Natural killer cell (primary cell): ENCODE results near the gene GRID1. TPM values are rescaled to one million over a fixed set of nuclear protein-coding genes. Genes with fewer than 3 reads are reported as not detected.

Source experiments
- ATAC-seq, 3 donors: fragments of 150-1000 bp in 2 of 3; fragments of 200-7000 bp in 1 of 3; cut with Tn5 transposase; 1 replicate in 1 of 3; 2 replicates in 2 of 3; pipeline ENCODE4 v1.10.0; 2021; ENCODE audit warnings: mild to moderate bottlenecking in 2 of 3, moderate library complexity in 2 of 3
- DNase-seq, 2 donors: peaks; one replicate each; pipeline versions ENCODE4 v3.0.0 to v3.0.0-alpha.2; 2013 to 2021; ENCODE audit warnings: mixed read lengths in 1 of 2
- H3K27ac ChIP-seq: one replicate; pipeline ENCODE4 v1.5.1; 2013; ENCODE audit warnings: mild to moderate bottlenecking, low read length
- H3K27me3 ChIP-seq: one replicate; pipeline ENCODE4 v1.6.1; 2013; ENCODE audit warnings: low read length; ENCODE audit not compliant: control insufficient read depth, insufficient read depth
- H3K36me3 ChIP-seq: one replicate; pipeline ENCODE4 v1.6.1; 2013; ENCODE audit warnings: low read length; ENCODE audit not compliant: control insufficient read depth, insufficient read depth
- H3K4me1 ChIP-seq: one replicate; pipeline ENCODE4 v1.6.1; 2013; ENCODE audit warnings: low read length; ENCODE audit not compliant: control insufficient read depth, insufficient read depth
- H3K4me3 ChIP-seq: one replicate; pipeline ENCODE4 v1.5.1; 2013; ENCODE audit warnings: low read length
- H3K9me3 ChIP-seq: one replicate; pipeline ENCODE4 v1.6.1; 2013; ENCODE audit warnings: low read length; ENCODE audit not compliant: control insufficient read depth, insufficient read depth
- H3K27ac Mint-ChIP-seq, 2 donors: one replicate each; pipeline ENCODE4 v1.8.0; 2022; ENCODE audit warnings: mild to moderate bottlenecking in 2 of 2, mixed read lengths in 2 of 2, moderate library complexity in 1 of 2
- H3K27me3 Mint-ChIP-seq, 2 donors: one replicate each; pipeline ENCODE4 v1.8.0; 2022; ENCODE audit warnings: low read depth in 2 of 2, mixed read lengths in 2 of 2
- H3K36me3 Mint-ChIP-seq: one replicate; pipeline ENCODE4 v1.8.0; 2022; ENCODE audit warnings: mixed read lengths
- H3K4me1 Mint-ChIP-seq, 2 donors: one replicate each; pipeline ENCODE4 v1.8.0; 2022; ENCODE audit warnings: mixed read lengths in 2 of 2
- H3K4me3 Mint-ChIP-seq: one replicate; pipeline ENCODE4 v1.8.0; 2022; ENCODE audit warnings: mild to moderate bottlenecking, moderate library complexity, mixed read lengths
- H3K9me3 Mint-ChIP-seq, 2 donors: one replicate each; pipeline ENCODE4 v1.8.0; 2022; ENCODE audit warnings: mixed read lengths in 2 of 2
- CTCF ChIP-seq: fragments of 200-600 bp; IDR thresholded peaks from one replicate; pipeline ENCODE4 v1.8.0; 2022; ENCODE audit warnings: antibody characterized with exemption
- WGBS: methylation state at CpG from one replicate; pipeline ENCODE4 v1.1.7; 2013; ENCODE audit warnings: missing lambda C conversion rate; ENCODE audit not compliant: insufficient coverage; 5-methylcytosine and 5-hydroxymethylcytosine counted together
- intact Hi-C: fragments of 100-400 bp; cut with micrococcal nuclease; formaldehyde crosslinking; loops from one replicate; pipeline ENCODE4 v1.14.2; 2022
- total RNA-seq, 4 donors: library from RNA; stranded (reverse); fragments of 120-200 nt in 1 of 4; gene quantifications; one replicate each; pipeline versions ENCODE4 v1.2.3 to v1.2.4, GENCODE V29; 2013 to 2022

GRID1 gene
- total RNA-seq, 3 donors from 2014 or later (not counting 1 experiment from before 2014, with no cell fraction given), result not detected

DNA sequence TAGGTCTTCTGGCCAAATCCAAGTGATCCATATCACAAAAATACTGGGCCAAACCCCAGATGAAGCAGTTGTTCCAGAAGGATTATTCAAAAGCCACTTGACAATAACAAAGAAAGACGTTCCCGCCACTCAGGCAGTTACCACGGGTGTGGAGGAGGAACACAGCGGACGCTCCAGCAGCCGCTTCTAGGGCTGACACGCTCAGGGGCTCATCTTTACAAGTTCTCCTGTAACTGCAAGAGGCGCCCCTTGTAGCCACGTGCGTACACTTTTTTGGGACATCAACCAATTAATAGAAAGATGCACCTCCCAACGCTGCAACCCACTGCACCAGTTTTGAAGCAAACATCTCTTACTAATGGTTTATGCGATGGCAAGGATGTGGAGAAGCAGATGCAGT lies 159.4 kb downstream of the GRID1 start:
- Histone ChIP-seq H3K9me3 (no peaks in the 10 kb centered on the region), H3K36me3 (no peaks in the 10 kb centered on the region), H3K27me3 (no peaks in the 10 kb centered on the region), H3K4me3 (no peak overlapping the region), H3K4me1 (no peaks in the 10 kb centered on the region), H3K27ac (no peak overlapping the region)
- 91% methylated on average over 10 of the region's 12 CpGs for WGBS
- DNase-seq (no peak), ATAC-seq (no peak)
- H3K36me3 Mint-ChIP-seq, result no peaks in the 10 kb centered on the region
- no peak overlapping the region for H3K4me3 Mint-ChIP-seq
- H3K9me3 Mint-ChIP-seq, result no peaks in the 10 kb centered on the region
- peaks cover 0 to 6% of the 10 kb centered on the region in 2 donors for H3K27me3 Mint-ChIP-seq
- TF ChIP-seq CTCF, result no peak
- intact Hi-C loops, result no loop called here
- H3K27ac Mint-ChIP-seq, result no peak overlapping the region
- no peaks in the 10 kb centered on the region for H3K4me1 Mint-ChIP-seq

- Mint-ChIP-seq H3K9me3 (no peaks in the 10 kb centered on the region), H3K4me3 (no peak overlapping the region), H3K36me3 (no peaks in the 10 kb centered on the region), H3K4me1 (no peaks in the 10 kb centered on the region), H3K27me3 (peaks cover 0 to 6% of the 10 kb centered on the region in 2 donors), H3K27ac (no peak overlapping the region)
- Histone ChIP-seq H3K27me3 (no peaks in the 10 kb centered on the region), H3K36me3 (no peaks in the 10 kb centered on the region), H3K27ac (no peak overlapping the region), H3K4me1 (no peaks in the 10 kb centered on the region), H3K9me3 (no peaks in the 10 kb centered on the region), H3K4me3 (no peak overlapping the region)
- no peak for TF ChIP-seq CTCF
- WGBS, result 94% methylated on average over 18 of the region's 18 CpGs
- ATAC-seq (no peak), DNase-seq (no peak)
- intact Hi-C loops, result no loop called here
These were observed 160.4 kb downstream of the GRID1 start for GRCh38 chr10:86206240-86206579.

GRCh38 chr10:86205306-86206239 lies 161.0 kb downstream of the GRID1 start:
- Mint-ChIP-seq H3K9me3 (no peaks in the 10 kb centered on the region), H3K4me3 (no peak overlapping the region), H3K27ac (no peak overlapping the region), H3K36me3 (no peaks in the 10 kb centered on the region), H3K4me1 (no peaks in the 10 kb centered on the region), H3K27me3 (peaks cover 2 to 6% of the 10 kb centered on the region in 2 donors)
- 74% methylated on average over 7 of the region's 7 CpGs for WGBS
- H3K36me3 ChIP-seq, result no peaks in the 10 kb centered on the region
- no peaks in the 10 kb centered on the region for H3K27me3 ChIP-seq
- H3K9me3 ChIP-seq, result no peaks in the 10 kb centered on the region
- no peak overlapping the region for H3K27ac ChIP-seq
- no peak for DNase-seq
- H3K4me3 ChIP-seq, result no peak overlapping the region
- no peaks in the 10 kb centered on the region for H3K4me1 ChIP-seq
- intact Hi-C loops, result no loop called here
- no peak for ATAC-seq
- no peak for TF ChIP-seq CTCF
